GM21619 (cell line): Measurements from ENCODE around the gene RPS6KA1.
A peak's percentile ranks its signal among the peaks of the same experiment; 100 is the strongest.
"Not testable (repeated sequence)": the region's sequence is repeated elsewhere in the genome, so short reads cannot be mapped to it uniquely, and the experiment has no call there.

Experiments
- ATAC-seq: cut with Tn5 transposase; IDR thresholded peaks from one replicate; pipeline ENCODE4 v1.9.1; 2021; ENCODE audit not compliant: unreplicated experiment

The RPS6KA1 gene

DNA sequence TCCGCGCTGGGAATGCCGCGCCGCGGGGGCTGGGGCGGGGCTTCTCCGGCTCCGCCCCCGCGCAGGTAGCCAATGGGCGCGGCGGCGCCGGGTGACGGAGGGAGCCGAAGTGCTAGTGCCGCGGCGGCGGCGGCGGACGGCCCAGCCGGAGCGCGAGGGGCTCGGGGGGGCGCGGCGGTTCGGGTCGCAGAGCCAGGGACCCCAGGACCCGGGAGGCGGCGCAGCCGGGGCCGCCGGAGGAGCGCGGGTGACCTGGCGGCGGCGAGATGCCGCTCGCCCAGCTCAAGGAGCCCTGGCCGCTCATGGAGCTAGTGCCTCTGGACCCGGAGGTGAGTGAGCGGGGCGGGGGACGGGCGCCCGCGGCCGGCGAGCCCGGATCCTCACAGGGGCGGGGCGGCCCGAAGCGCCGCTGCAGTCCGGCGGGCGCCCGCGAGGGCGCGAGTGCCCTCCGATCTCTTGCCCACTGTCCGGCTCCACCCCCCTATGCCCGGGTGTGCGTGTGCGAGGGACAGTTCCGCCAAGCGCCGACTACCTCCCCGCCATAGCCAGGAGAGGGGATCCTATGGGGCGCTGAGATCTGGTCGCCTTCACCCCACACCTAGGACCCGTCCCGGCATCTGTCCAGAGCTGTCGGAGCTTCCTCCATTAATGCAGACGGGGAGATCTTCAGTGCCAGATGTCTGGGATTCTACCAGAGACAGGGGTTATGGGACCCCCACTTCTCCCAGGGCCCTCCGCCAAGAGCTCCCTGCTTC is at the start of gene RPS6KA1:
TSS of gene RPS6KA1 (plus strand) at position 107 of the 755 bp plus-strand sequence. CDS start at position 267, 160 bp downstream.
- ATAC-seq, result peak; percentile 70

DNA sequence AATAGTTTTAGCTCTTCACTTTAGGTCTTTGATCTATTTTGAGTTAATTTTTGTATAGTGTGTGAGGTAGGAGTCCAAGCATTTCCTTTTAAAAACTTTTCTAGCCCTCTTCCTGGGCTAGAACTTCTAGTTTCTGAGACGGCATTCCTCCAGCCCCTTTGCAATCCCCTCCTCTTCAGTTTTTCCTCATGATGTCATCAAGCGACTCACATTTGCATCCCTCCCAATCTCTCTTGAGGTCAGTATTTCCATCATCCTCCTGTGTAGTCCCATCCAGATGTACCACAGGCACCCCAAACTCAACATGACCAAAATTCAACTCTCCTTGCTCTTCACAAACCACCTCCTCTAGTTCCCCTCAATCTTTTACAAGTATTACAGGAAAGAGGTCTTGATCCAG is 46.6 kb upstream of the RPS6KA1 start:
- ATAC-seq, result no peak

DNA sequence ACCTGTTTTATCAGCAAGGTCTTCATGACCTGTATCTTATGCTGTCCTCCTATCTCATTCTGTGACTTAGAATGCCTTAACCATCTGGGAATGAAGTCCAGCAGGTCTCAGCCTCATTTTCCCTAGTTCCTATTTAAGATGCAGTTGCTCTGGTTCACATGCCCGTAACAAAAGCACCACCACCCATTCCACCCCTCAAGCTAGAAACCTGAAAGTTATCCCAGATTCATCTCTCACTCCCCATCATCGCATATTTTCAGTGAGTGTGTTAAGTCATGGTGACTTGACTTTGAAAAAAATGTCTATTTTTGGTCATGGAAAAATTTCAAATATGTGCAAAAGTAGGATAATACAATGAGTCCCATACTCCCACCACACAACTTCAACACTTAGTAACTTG is 45.6 kb upstream of the RPS6KA1 start:
- ATAC-seq, result no peak

DNA sequence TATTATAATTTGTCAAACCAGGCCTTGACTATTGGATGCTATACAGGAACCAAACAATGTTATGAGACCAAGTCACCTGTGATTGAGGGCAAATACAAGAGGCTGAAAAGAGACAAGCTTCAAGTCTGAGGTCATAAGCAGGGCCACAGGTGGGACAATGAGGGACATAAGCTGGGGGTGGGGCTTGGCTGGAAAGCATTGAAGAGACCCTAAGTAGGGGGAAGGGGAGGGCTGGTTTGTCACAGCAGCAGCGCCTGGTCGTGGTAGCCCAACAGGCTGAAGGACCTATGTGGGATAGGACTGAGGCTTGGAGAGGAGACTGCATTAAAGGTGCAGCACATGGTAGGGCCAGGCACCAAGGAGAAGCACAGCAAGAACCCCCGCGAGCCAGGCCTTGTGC is 39.4 kb upstream of the RPS6KA1 start:
- no peak for ATAC-seq

DNA sequence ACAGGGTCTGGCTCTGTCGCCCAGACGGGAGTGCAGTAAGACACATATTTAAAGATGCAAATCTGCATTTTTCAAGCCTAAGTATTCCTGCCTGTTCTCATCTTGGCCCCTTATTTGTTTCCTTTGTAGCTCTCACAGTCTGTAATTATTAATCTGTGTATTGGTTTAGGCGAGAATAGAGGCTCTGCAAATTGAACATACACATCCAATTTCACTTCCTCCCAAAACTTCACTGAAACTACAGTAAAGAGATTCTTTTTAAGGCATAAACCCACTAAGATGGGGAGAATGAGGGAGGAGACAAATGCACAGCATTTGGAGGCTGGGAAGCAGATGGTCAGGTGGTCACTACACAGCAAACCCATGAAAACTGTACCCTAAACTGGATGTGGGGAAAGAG is 36.3 kb upstream of the RPS6KA1 start:
- no peak for ATAC-seq

DNA sequence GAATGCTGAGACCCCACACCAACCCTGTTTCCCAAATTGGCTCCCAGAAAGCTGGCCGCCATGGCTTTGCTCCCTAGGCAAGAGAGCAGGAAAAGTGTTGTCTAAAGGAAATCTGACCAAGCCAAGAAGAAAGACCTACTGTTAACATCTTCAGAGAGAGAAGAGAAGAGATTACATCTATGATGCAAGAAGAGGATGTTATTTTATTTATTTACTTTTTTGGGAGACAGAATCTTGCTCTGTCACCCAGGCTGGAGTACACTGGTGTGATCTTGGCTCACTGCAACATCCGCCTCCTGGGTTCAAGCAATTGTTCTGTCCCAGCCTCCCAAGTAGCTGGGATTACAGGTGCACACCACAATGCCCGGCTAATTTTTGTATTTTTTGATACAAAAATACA is 35.6 kb upstream of the RPS6KA1 start:
- ATAC-seq, result no peak

DNA sequence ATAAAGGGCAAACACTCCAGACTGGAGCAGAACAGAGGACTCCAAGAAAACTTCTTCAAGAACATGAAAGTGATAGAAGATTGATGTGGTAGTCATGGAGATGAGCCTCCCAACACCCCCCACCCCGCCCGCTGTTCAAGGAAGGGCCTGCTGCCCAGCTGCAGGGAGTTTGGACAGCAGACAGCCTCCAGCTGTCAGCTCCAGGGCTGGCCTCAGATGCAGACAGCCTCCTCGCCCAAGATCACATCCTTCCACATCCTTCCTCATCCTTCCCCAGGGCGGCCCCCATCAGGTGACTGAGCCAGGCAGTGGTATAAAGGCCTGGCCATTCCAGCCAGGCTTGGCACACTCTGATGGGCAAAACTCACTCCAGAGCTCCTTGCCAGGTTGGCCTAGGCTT is 32.7 kb upstream of the RPS6KA1 start:
- ATAC-seq, result no peak

DNA sequence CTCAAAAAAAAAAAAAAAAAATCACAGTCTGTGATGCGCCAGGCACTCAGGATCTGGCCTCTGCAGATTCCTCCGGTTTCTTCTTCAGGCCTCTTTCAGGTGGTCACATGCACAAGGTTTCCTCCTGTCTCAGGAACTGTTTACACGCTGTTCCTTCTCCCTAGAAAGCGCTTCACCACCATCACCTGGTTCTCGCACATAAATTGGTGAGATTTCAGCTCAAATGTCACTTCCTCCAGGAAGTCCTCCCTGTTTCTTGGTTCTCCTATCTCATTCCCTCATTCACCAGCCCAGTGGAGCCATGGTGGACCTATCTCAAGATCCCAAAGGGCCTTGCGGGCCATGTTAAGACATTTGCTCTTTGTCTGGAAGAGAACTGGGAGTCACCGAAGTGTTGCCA is 30.7 kb upstream of the RPS6KA1 start:
- no peak for ATAC-seq

DNA sequence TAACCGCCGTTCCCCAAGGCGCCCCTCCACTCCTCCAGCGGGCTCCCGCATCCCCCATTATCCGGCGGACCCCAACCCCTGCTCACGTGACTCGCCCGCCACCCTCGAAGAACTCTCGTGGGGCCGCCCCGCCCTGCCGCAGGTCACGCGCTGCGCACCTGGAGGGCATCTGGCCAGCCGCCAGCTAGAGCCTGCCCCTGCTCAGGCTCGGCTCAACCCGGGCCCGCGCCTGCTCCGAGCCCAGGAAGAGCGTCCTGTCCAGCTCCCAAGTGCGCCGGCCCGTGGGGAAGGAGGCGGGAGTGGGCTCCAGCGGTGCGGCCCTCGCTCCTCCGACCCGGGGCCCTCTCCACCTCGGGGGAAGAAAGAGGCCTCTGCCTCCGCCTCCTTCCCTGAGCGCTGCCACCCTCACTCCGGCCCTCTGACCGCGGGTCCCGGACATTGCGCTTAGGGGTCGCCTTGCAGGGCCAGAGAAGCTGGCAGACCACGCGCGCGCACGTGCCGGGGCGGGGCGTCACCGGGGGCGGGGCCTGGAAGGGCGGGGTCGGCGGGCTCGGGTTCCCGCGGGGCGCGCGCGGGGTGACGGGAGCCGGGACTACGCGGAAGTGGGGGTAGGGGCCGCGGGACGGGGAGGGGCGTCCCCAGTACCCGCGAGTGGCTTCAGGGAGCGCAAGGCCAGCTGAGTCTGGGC is 28.9 kb upstream of the RPS6KA1 start:
- peak; percentile 52 for ATAC-seq

DNA sequence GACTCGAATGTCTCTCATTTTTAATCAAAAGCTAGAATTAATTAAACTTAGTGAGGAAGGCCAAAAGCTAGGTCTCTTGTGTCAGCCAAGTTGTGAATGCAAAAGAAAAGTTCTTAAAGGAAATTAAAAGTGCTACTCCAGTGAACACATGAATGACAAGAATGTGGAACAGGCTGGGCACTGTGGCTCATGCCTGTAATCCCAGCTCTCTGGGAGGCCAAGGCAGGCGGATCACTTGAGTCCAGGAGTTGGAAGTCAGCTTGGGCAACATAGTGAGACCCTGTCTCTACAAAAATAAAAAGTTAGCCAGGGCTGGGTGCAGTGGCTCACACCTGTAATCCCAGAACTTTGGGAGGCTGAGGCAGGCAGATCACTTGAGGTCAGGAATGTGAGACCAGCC is 18.9 kb upstream of the RPS6KA1 start:
- not testable (repeated sequence) for ATAC-seq

DNA sequence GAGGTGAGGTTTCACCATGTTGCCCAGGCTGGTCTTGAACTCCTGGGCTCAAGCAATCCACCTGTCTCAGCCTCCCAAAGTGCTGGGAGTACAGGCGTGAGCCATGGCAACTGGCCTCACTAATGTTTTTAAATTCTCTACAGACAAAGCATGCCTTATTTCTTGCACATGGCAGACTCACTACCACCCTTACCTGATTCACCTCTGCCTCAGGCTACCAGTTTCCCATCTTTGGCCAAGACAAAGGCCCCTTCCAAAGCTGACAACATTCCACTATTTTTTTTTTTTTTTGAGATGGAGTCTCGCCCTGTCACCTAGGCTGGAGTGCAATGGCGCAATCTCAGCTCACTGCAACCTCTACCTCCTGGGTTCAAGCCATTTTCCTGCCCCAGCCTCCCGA is 13.7 kb upstream of the RPS6KA1 start:
- not testable (repeated sequence) for ATAC-seq

DNA sequence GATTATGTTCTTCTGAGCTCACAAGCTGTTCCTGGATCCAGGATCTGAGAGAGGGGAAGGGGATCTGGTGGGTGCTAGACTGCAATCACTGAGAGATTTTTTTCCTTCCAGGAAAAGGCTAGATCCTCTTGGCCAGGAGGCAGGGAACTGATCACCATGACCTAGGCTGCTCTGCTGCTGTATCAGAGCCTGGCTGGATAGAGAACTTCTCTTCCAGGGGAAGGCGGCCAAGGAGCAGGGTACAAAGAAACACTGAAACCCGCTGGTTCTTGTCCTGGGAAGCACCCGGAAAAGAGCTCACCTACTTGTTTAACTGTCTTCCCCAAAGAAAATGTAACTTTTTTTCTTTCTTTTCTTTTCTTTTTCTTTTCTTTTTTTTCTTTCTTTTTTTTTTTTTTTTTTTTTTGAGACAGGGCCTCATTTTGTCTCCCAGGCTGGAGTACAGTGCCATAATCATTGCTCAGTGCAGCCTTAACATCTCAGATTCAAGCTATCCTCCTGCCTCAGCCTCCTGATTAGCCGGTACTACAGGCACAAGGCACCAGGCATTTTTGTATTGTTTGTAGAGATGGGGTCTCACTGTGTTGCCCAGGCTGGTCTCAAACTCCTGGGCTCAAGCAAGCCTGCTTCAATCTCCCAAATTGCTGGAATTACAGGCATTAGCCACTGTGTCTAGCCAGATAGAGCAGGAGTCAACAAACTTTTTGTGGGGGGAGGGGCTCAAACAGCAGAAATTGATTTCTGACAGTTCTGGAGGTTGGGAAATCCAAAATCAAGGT is 12.4 kb upstream of the RPS6KA1 start:
- ATAC-seq, result no peak

DNA sequence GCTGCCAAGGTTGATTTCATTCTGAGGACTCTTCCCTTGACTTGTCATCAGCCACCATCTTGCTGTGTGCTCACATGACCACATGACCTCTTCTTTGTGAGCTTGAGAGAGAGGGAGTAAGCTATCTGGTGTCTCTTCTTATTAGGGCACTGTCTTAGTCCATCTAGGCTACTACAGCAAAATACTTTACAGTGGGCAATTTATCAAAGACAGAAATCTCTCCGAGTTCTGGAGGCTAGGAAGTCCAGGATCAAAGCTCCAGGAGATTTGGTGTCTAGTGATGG is 11.9 kb upstream of the RPS6KA1 start:
- ATAC-seq, result no peak

DNA sequence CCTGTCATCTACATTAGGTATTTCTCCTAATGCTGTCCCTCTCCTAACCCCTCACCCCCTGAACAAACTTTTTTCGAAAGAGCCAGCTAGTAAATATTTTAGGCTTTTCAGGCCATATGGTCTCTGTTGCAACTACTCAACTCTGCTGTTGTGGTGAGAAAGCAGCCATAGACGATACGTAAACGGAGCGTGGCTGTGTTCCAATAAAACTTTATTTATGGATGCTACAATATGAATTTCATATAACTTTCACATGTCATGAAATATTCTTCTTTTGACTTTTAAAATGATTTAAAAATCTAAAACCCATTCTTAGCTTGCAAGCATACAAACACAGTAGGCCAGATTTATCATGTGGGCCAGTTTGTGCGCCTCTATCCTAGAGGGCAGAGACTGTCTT is 11.2 kb upstream of the RPS6KA1 start:
- ATAC-seq, result no peak

DNA sequence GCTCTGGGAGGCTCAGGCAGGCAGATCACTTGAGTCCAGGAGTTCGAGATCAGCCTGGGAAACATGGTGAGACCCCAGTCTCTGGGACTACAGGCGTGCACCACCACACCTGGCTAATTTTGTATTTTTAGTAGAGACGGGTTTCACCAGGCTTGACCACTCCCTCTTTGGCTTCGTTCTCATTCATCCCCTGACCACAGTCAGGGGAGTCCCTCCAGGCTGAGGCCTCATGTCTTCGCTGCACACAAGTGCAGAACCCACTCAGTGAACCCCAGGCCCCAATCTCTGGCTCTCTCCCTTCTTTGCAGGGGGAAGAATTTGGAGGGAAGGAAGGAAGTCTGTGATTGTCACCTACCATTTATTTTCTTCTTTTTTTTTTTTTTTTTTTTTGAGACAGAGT is 9.2 kb upstream of the RPS6KA1 start:
- no peak for ATAC-seq

DNA sequence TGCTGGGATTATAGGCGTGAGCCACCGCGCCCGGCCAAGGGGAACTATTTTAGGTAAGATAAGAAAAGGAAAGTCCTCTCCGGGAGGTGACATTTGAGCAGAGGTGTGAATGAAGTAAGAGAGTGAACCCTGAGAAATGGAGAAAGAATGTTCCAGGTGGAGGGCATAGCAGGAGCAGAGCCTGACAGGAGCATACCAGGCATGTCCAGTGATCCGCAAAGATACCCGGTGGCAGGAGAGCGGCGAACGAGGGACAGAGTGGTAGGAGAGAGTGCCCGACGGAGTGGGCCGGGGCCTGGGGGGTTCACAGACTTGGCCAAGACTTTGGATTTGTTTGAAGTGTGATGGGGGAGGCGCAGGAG is 7.9 kb upstream of the RPS6KA1 start:
- ATAC-seq, result no peak

DNA sequence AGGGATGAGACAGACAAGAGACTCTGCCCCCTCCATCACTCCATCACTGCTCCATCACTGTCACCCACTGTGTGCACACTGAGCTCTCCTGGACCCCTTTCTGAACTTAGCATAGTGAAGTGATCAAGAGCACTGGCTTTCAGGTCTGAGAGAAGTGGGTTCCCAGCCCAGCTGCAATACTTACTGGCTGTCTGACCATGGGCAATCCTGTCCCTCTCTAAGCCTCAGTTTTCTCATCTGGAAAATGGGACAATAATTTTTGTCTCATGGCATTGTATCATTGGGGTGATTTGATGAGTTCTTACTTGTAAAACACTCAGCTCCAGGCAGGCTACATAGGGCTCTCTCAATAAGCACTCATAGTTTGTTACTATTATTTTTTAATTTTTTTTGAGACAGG is 7.5 kb upstream of the RPS6KA1 start:
- no peak for ATAC-seq

DNA sequence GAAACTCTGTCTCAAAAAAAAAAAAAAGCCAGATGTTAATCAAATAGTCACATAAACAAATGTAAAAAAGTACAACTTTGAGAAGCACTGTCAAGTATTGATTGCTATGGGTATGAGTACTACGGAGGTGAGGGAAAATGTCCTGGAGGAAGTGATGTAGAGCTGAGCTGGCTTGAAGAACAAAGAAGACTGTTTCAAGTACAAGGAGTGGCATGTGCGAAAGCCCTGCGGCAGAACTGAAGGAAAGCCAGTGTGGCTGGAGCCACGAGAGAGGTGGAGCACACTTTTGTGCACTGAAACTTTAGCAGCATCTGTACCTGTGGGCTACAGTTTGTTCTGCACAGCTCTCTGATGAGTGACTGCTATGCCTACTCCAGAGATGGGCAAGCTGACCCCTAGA is 5.4 kb upstream of the RPS6KA1 start:
- ATAC-seq, result no peak

DNA sequence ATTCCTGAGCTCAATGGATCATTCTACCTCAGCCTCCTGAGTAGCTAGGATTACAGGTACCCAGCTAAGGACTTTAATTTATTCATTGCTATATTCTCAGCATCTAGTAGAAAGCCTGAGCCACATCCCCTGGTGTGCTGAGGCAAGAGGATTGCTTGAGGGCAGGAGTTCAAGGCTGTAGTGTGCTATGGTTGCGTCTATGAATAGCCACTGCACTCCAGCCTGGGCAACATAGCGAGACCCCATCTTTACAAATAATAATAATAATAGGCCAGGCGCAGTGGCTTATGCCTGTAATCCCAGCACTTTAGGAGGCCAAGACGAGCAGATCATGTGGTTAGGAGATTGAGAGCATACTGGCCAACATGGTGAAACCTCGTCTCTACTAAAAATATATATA is 3.3 kb upstream of the RPS6KA1 start:
- no peak for ATAC-seq

DNA sequence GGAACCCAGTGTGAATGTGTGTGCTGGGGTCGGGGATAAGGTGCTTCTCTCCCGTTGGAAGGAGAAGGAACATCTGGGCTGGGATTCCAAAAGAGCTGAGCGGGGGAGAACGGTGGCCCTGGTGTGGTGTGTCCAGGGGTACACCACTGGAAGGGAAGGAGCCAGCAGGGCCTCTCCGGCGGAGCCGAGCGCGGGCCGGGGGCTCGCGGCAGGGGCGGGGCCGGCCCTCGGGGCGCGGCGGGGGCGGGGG is 231 bp upstream of the RPS6KA1 start:
- peak; percentile 27 for ATAC-seq

DNA sequence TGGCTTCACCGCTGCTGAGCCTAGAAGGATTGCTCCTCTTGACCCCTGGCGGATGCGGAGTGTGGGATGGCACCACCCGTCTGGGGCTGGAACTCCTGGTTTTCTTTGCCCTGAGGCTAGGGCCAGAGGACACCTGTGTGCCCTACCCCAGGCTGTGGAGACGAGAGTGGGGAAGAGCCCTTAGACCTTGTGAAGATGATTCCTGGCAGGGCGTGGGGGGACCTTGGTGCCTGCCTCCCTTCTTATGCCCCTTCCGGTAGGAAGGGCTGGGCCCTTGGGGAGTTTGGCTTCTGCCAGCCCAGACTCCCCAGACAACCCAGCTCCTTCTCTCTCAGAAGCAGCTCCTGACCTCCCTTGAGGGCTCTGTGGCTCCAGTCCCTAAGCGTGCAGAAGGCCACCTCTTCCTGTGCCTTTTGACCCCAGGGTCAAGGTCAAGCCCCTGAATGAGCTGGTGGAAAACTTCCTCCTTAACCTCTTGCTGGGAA is 891 bp downstream of the RPS6KA1 start:
- no peak for ATAC-seq

DNA sequence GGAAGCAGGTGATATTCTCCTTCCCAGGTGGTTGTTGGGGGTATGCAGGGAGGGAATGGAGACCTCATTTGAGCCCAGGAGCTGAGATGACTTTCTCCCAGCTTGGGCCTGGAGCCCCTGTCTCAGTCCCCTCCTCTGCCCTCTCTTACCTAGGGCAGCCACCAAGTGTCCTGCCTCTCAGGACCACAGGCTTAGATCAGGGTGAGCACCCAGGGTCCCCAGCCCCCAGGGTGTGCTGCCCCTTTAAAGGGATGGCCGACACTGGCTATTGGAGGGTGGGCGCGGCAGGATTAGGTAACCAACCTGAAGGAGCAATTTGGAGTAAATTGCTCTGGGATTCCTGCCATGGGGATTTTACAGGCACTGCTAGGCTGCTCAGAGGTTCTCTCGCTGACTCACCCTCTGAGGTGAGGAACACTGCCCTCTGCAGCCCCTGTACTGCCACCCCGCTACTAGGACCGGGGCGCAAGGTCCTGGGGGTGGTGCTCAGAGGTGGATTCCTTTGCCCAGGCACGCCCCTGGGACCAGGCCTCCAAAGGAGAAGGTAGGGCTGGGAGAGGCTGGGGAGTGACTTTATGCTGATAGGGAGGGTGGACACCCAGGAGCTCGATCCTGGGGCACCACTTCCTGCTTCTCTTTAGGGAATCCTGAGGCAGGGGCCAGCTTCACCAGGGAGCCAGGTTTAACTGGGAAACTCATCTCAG is 1.5 kb downstream of the RPS6KA1 start:
- ATAC-seq, result no peak
